Measurements from ENCODE around the gene PRR20B.
"Not testable (repeated sequence)": the region's sequence is repeated elsewhere in the genome, so short reads cannot be mapped to it uniquely, and the experiment has no call there.

GRCh38 chr13:57153761-57154160 is 6.5 kb downstream of the PRR20B start, which contains the start of gene PRR20C:
- TF ChIP-seq POLR2A, POLR2AphosphoS5 (IDR thresholded peaks at IDR 0.05): not testable (repeated sequence)
- TF ChIP-seq, protein P1, sequence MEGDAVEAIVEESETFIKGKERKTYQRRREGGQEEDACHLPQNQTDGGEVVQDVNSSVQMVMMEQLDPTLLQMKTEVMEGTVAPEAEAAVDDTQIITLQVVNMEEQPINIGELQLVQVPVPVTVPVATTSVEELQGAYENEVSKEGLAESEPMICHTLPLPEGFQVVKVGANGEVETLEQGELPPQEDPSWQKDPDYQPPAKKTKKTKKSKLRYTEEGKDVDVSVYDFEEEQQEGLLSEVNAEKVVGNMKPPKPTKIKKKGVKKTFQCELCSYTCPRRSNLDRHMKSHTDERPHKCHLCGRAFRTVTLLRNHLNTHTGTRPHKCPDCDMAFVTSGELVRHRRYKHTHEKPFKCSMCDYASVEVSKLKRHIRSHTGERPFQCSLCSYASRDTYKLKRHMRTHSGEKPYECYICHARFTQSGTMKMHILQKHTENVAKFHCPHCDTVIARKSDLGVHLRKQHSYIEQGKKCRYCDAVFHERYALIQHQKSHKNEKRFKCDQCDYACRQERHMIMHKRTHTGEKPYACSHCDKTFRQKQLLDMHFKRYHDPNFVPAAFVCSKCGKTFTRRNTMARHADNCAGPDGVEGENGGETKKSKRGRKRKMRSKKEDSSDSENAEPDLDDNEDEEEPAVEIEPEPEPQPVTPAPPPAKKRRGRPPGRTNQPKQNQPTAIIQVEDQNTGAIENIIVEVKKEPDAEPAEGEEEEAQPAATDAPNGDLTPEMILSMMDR (IDR thresholded peaks at IDR 0.05), result not testable (repeated sequence)

Measured in suprapubic skin (tissue), 4 donors.